MM.1S (cell line): ENCODE measurements around the gene CYP27C1.

Experiments used
- EZH2 ChIP-seq: fragments of 300-600 bp; sonication (generic); optimal IDR thresholded peaks from 2 replicates; pipeline ENCODE3; 2017; ENCODE audit warnings: low read depth, mild to moderate bottlenecking, antibody characterized with exemption, low read length, mixed read lengths
- TF ChIP-seq, protein P1 (sequence below): fragments of 300-600 bp; sonication (generic); IDR thresholded peaks from 2 replicates; pipeline ENCODE4 v1.5.1; 2016; ENCODE audit warnings: antibody characterized with exemption, low read length, mixed read lengths

DNA sequence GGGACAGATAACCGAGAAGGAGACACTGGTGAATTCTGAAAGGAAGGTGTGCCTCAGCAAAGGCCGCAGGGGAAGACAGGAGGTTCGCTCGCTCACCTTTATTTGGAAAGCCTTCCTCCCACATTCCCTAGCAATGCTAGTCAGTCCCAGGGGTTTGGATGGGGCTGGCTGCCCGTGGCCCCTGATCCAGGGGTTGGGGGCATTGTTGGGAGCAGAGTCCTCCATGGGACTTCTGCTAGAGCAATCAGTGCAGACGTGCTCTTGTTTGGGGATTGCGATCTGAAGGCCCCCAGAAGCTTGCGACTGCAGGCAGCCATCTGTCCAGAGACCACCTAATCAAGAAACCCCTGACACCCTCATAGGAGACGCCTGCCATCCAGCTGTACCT is 6.0 kb upstream of the CYP27C1 start:
- TF ChIP-seq, protein P1, sequence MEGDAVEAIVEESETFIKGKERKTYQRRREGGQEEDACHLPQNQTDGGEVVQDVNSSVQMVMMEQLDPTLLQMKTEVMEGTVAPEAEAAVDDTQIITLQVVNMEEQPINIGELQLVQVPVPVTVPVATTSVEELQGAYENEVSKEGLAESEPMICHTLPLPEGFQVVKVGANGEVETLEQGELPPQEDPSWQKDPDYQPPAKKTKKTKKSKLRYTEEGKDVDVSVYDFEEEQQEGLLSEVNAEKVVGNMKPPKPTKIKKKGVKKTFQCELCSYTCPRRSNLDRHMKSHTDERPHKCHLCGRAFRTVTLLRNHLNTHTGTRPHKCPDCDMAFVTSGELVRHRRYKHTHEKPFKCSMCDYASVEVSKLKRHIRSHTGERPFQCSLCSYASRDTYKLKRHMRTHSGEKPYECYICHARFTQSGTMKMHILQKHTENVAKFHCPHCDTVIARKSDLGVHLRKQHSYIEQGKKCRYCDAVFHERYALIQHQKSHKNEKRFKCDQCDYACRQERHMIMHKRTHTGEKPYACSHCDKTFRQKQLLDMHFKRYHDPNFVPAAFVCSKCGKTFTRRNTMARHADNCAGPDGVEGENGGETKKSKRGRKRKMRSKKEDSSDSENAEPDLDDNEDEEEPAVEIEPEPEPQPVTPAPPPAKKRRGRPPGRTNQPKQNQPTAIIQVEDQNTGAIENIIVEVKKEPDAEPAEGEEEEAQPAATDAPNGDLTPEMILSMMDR = no peak
- TF ChIP-seq EZH2 = no peak
